Upper lobe of right lung (tissue), 1 donor: ENCODE data around the gene ENTR1. TPM values are rescaled to one million over a fixed set of nuclear protein-coding genes. Genes with fewer than 3 reads are reported as not detected.

Source experiments
- ATAC-seq: fragments of 200-7000 bp; cut with Tn5 transposase; one replicate; pipeline ENCODE4 v1.9.1; 2020; ENCODE audit warnings: mild to moderate bottlenecking, moderate library complexity
- DNase-seq: peaks from one replicate; pipeline ENCODE4 v3.0.0-alpha.2; 2020
- H3K27ac ChIP-seq: fragments of 200-600 bp; one replicate; pipeline ENCODE4 v1.8.0; 2022
- H3K27me3 ChIP-seq: fragments of 200-600 bp; one replicate; pipeline ENCODE4 v1.8.0; 2022; ENCODE audit warnings: mild to moderate bottlenecking
- H3K36me3 ChIP-seq: fragments of 200-600 bp; one replicate; pipeline ENCODE4 v1.8.0; 2022
- H3K4me1 ChIP-seq: fragments of 200-600 bp; one replicate; pipeline ENCODE4 v1.8.0; 2022
- H3K4me3 ChIP-seq: fragments of 200-600 bp; one replicate; pipeline ENCODE4 v1.8.0; 2022; ENCODE audit warnings: mild to moderate bottlenecking
- H3K9me3 ChIP-seq: fragments of 200-600 bp; one replicate; pipeline ENCODE4 v1.8.0; 2022
- intact Hi-C: fragments of 100-400 bp; cut with DNase I; formaldehyde crosslinking; loops from one replicate; pipeline ENCODE4 v1.11.0; 2022
- total RNA-seq: library from RNA; stranded (reverse); fragmentation: NEBNext Ultra II Directional; extraction: Animal tissue kit (Norgen Biotek cat#: 25700); gene quantifications from one replicate; pipeline ENCODE4 v1.2.1, GENCODE V29; 2021
- TF ChIP-seq, protein P1 (sequence below): fragments of 200-600 bp; IDR thresholded peaks from one replicate; pipeline ENCODE4 v1.8.0; 2022; ENCODE audit warnings: antibody characterized with exemption
- donor health status: DM: no; HTN: yes; CAD: no; lungs with severe emphysema.

ENTR1 gene
- total RNA-seq, 1 donor from 2014 or later = 36.4 TPM

DNA sequence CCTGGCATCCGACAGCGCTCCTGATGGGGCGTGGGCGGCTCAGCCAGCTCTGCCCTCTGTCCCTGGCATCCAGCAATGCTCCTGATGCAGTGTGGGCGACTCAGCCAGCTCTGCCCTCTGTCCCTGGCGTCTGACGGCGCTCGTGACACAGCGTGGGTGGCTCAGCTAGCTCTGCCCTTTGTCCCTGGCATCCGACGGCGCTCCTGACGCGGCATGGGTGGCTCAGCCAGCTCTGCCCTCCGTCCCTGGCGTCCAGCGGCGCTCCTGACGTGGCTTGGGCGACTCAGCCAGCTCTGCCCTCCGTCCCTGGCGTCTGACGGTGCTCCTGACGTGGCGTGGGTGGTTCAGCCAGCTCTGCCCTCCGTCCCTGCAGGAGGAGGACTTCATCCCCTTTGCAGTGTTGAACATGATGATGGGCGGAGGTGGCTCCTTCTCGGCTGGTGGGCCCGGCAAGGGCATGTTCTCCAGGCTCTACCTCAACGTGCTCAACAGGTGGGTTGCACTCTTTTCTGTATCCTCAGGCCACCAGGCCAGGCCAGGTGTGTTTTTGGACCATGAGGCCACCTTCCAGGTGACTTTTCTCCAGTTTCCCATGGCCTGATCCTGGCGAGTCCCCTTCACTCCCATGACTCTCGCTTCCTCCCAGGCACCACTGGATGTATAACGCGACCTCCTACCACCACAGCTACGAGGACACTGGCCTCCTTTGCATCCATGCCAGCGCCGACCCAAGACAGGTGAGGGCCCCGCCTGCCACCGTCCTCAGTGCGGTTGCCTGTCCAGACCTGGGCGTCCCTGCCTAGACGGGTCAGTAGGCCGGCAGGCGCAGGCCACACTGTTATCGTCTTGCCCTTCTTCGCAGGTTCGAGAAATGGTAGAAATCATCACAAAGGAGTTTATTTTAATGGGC, 8.0 kb upstream of the ENTR1 start:
- H3K4me1 ChIP-seq = no peaks in the 10 kb centered on the region
- no peak overlapping the region for H3K4me3 ChIP-seq
- peaks cover 100% of the 10 kb centered on the region for H3K36me3 ChIP-seq
- DNase-seq = no peak
- TF ChIP-seq, protein P1, sequence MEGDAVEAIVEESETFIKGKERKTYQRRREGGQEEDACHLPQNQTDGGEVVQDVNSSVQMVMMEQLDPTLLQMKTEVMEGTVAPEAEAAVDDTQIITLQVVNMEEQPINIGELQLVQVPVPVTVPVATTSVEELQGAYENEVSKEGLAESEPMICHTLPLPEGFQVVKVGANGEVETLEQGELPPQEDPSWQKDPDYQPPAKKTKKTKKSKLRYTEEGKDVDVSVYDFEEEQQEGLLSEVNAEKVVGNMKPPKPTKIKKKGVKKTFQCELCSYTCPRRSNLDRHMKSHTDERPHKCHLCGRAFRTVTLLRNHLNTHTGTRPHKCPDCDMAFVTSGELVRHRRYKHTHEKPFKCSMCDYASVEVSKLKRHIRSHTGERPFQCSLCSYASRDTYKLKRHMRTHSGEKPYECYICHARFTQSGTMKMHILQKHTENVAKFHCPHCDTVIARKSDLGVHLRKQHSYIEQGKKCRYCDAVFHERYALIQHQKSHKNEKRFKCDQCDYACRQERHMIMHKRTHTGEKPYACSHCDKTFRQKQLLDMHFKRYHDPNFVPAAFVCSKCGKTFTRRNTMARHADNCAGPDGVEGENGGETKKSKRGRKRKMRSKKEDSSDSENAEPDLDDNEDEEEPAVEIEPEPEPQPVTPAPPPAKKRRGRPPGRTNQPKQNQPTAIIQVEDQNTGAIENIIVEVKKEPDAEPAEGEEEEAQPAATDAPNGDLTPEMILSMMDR = no peak
- no peaks in the 10 kb centered on the region for H3K9me3 ChIP-seq
- no peaks in the 10 kb centered on the region for H3K27me3 ChIP-seq
- no peak for ATAC-seq
- intact Hi-C loops = no loop called here
- no peak overlapping the region for H3K27ac ChIP-seq

GRCh38 chr9:136416914-136417313, 6.5 kb upstream of the ENTR1 start:
- Histone ChIP-seq H3K9me3 (no peaks in the 10 kb centered on the region), H3K4me1 (peaks cover 2% of the 10 kb centered on the region), H3K4me3 (no peak overlapping the region), H3K27ac (no peak overlapping the region), H3K27me3 (no peaks in the 10 kb centered on the region), H3K36me3 (peaks cover 99% of the 10 kb centered on the region)
- ATAC-seq = no peak
- TF ChIP-seq, protein P1 = no peak
- intact Hi-C loops = no loop called here
- no peak for DNase-seq

- H3K27ac ChIP-seq = no peak overlapping the region
- no peak for ATAC-seq
- TF ChIP-seq, protein P1 = no peak
- no peaks in the 10 kb centered on the region for H3K9me3 ChIP-seq
- no peak overlapping the region for H3K4me3 ChIP-seq
- H3K4me1 ChIP-seq = peaks cover 6% of the 10 kb centered on the region
- no peak for DNase-seq
- peaks cover 96% of the 10 kb centered on the region for H3K36me3 ChIP-seq
- no peaks in the 10 kb centered on the region for H3K27me3 ChIP-seq
- intact Hi-C loops = no loop called here
Observed at GRCh38 chr9:136416427-136416826, 6.0 kb upstream of the ENTR1 start.

GRCh38 chr9:136412962-136413361, 2.5 kb upstream of the ENTR1 start:
- TF ChIP-seq, protein P1 = no peak
- H3K27ac ChIP-seq = no peak overlapping the region
- intact Hi-C loops = no loop called here
- H3K36me3 ChIP-seq = peaks cover 62% of the 10 kb centered on the region
- DNase-seq (no peak), ATAC-seq (no peak)
- H3K9me3 ChIP-seq = no peaks in the 10 kb centered on the region
- H3K4me1 ChIP-seq = peaks cover 21% of the 10 kb centered on the region
- H3K4me3 ChIP-seq = no peak overlapping the region
- H3K27me3 ChIP-seq = no peaks in the 10 kb centered on the region

DNA sequence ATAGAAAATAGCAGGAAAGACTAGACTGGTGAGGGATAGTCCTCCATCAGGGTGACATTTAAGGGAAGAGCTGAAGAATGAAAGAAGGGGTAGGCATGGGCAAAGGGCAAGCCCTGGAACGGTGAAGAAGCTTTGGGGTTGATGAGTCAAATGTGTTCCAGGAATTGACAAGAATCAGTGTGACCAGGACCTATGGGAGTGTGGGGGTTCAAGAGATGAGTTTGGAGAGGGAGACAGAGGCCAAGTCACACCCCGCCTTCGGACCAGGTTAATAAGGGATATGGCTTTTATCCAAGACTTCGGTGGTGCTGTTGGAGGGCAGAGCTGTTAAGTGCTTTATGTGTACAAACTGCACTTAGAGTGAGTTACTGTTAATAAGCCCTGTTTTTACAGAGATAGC, 964 bp upstream of the ENTR1 start:
- ATAC-seq = no peak

More for the DNA sequence above, 964 bp upstream of the ENTR1 start:
- TF ChIP-seq, protein P1 = no peak
- H3K27me3 ChIP-seq = no peaks in the 10 kb centered on the region
- H3K4me1 ChIP-seq = peaks cover 21% of the 10 kb centered on the region
- H3K4me3 ChIP-seq = peak overlapping the region; percentile 98
- intact Hi-C loops = no loop called here
- H3K36me3 ChIP-seq = peaks cover 59% of the 10 kb centered on the region
- no peak overlapping the region for H3K27ac ChIP-seq
- H3K9me3 ChIP-seq = no peaks in the 10 kb centered on the region
- DNase-seq = no peak
